WI38 (cell line): ENCODE results near the gene GALNT15.

Experiments used
- H3K4me3 ChIP-seq: 2 replicates; pipeline ENCODE4 v1.5.1; 2011; ENCODE audit warnings: low read depth, mild to moderate bottlenecking, control low read depth, low read length
- CTCF ChIP-seq: IDR thresholded peaks from 2 replicates; pipeline ENCODE4 v1.5.1; 2012; ENCODE audit warnings: low read depth, mild to moderate bottlenecking, control low read depth, low read length

Gene GALNT15

GRCh38 chr3:16265455-16265786 is 90.9 kb downstream of the GALNT15 start:
- no peak for TF ChIP-seq CTCF

GRCh38 chr3:16266714-16267113 is 92.2 kb downstream of the GALNT15 start:
- H3K4me3 ChIP-seq = no peak overlapping the region
- TF ChIP-seq CTCF = no peak

More at GRCh38 chr3:16265455-16265786, 90.9 kb downstream of the GALNT15 start:
- H3K4me3 ChIP-seq = peak overlapping the region; percentile 82

GRCh38 chr3:16270855-16271254 is 96.4 kb downstream of the GALNT15 start:
- H3K4me3 ChIP-seq = no peak overlapping the region
- TF ChIP-seq CTCF = no peak

- no peak for TF ChIP-seq CTCF
- H3K4me3 ChIP-seq = no peak overlapping the region
Observed at GRCh38 chr3:16272588-16272987, 98.1 kb downstream of the GALNT15 start.

GRCh38 chr3:16273867-16274266 is 99.4 kb downstream of the GALNT15 start:
- no peak for TF ChIP-seq CTCF
- H3K4me3 ChIP-seq = no peak overlapping the region

- TF ChIP-seq CTCF = no peak
- no peak overlapping the region for H3K4me3 ChIP-seq
Observed at GRCh38 chr3:16277471-16277870, 103.0 kb downstream of the GALNT15 start.

GRCh38 chr3:16279010-16279801 is 104.7 kb downstream of the GALNT15 start:
- TF ChIP-seq CTCF = no peak

More at GRCh38 chr3:16279010-16279801, 104.7 kb downstream of the GALNT15 start:
- H3K4me3 ChIP-seq = no peak overlapping the region
